IPS-18a (cell line): ENCODE measurements around the gene DDC.

Source experiments
- H3K27ac ChIP-seq: one replicate; pipeline ENCODE4 v1.5.1; 2013; ENCODE audit warnings: low read length
- H3K27me3 ChIP-seq: one replicate; pipeline ENCODE4 v1.6.1; 2013; ENCODE audit warnings: mild to moderate bottlenecking, low read length; ENCODE audit not compliant: control insufficient read depth, insufficient read depth
- H3K36me3 ChIP-seq: one replicate; pipeline ENCODE4 v1.6.1; 2013; ENCODE audit warnings: low read depth, low read length; ENCODE audit not compliant: control insufficient read depth
- H3K4me1 ChIP-seq: one replicate; pipeline ENCODE4 v1.6.1; 2013; ENCODE audit warnings: low read depth, low read length; ENCODE audit not compliant: control insufficient read depth
- H3K4me3 ChIP-seq: one replicate; pipeline ENCODE4 v1.5.1; 2013; ENCODE audit warnings: low read length
- H3K9ac ChIP-seq: one replicate; pipeline ENCODE4 v1.6.1; 2013; ENCODE audit warnings: mild to moderate bottlenecking, low read length, moderate library complexity
- H3K9me3 ChIP-seq: one replicate; pipeline ENCODE4 v1.6.1; 2013; ENCODE audit warnings: low read depth, low read length; ENCODE audit not compliant: control insufficient read depth

DDC gene

DNA sequence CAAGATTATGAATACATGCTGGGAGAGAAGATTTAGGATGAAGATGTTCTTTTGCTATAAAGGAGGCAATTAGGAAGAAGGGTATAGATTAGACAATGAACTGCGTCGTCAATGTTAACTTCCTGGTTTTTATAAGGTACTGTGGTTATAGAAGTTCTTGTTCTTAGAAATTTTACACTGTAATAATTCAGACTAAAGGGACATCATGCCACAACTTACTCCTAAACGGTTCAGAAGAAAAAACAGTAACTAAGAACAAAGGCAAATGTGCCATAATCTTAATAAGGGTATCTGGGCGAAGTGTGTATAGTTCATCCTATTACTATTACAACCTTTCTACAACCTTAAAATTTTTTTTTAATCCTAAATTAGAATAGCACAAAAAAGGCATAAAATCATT is 31.3 kb upstream of the DDC start:
- Histone ChIP-seq H3K4me1 (no peaks in the 10 kb centered on the region), H3K27me3 (no peaks in the 10 kb centered on the region), H3K4me3 (no peak overlapping the region), H3K27ac (no peak overlapping the region), H3K9ac (no peak overlapping the region), H3K9me3 (no peaks in the 10 kb centered on the region), H3K36me3 (peaks cover 16% of the 10 kb centered on the region)

DNA sequence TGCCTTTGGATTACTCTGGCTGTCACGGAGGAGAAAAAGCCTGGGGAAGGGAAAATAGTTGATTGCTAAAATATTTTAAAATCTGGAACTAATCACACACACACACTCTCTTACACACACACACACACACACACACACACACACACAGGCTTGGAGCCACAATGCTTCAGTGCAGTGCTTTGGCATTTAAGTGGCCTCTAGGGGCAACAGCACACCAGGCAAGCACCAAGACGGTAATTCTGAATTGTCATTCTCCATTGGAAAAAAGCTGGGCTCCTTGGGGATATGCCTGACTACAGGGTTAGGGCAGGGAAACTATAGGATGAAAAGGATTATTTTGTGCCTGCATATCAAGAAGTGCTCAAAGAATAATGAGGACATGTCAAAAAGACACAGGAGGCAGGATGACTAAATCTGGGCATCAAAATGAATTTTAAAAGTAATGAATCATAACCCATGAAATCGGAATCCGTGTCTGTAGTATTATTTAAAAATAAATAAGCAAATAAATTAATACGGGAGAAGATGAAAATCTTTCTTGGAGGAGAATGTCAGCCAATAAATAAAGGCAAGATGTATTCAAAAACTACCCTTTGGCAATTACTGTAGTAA is 30.4 kb upstream of the DDC start:
- Histone ChIP-seq H3K9ac (no peak overlapping the region), H3K27ac (no peak overlapping the region), H3K27me3 (no peaks in the 10 kb centered on the region), H3K36me3 (peaks cover 16% of the 10 kb centered on the region), H3K4me1 (no peaks in the 10 kb centered on the region), H3K4me3 (no peak overlapping the region), H3K9me3 (no peaks in the 10 kb centered on the region)

GRCh38 chr7:50594734-50595485 is 29.7 kb upstream of the DDC start:
- H3K4me1 ChIP-seq: no peaks in the 10 kb centered on the region
- H3K36me3 ChIP-seq: peaks cover 16% of the 10 kb centered on the region
- no peak overlapping the region for H3K27ac ChIP-seq
- no peak overlapping the region for H3K4me3 ChIP-seq
- no peak overlapping the region for H3K9ac ChIP-seq
- H3K27me3 ChIP-seq: no peaks in the 10 kb centered on the region
- no peaks in the 10 kb centered on the region for H3K9me3 ChIP-seq

DNA sequence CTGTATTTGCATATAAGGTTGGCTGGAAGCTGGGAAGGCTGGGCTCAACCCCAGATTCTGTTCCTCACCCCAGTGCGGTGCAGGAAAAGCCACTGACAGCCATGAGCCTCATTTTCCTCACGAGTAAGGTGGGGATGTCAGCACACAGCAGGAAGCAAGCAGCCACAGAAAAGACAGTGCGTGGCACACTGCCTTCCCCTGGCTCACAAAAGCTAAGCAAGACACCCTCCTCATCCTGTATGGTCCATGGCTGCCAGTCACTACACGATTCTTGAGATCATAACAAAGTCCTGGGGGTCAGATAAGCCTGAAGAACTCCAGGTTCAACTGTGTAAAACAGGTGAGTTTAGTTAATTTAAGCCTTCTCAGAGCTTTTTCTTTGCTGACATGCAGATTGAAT is 28.9 kb upstream of the DDC start:
- no peaks in the 10 kb centered on the region for H3K4me1 ChIP-seq
- H3K4me3 ChIP-seq: no peak overlapping the region
- H3K9ac ChIP-seq: no peak overlapping the region
- peaks cover 16% of the 10 kb centered on the region for H3K36me3 ChIP-seq
- H3K27me3 ChIP-seq: no peaks in the 10 kb centered on the region
- no peaks in the 10 kb centered on the region for H3K9me3 ChIP-seq
- H3K27ac ChIP-seq: no peak overlapping the region

DNA sequence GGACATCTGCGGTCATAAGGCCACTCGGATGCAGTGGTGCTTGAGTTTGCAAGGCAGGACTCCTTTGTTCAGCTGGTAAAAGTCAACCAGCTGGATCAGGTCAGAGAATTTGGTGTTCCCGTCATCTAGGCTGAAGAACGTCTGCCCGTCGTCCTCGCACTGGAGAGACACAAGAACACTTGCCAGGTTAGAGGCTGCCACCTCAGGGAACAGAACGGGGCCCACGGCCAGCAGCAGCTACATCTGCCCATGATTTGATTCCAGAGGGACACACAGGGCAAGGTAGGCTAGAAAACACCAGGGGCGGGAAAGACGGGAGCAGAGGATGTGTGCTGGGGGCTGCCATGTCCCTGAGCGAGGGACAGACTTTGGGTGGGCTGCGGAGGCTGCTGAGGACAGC is 27.7 kb upstream of the DDC start:
- no peaks in the 10 kb centered on the region for H3K9me3 ChIP-seq
- no peak overlapping the region for H3K9ac ChIP-seq
- no peak overlapping the region for H3K4me3 ChIP-seq
- H3K4me1 ChIP-seq: no peaks in the 10 kb centered on the region
- H3K27me3 ChIP-seq: no peaks in the 10 kb centered on the region
- no peak overlapping the region for H3K27ac ChIP-seq
- peaks cover 10% of the 10 kb centered on the region for H3K36me3 ChIP-seq

GRCh38 chr7:50591480-50592438 is 26.6 kb upstream of the DDC start:
- Histone ChIP-seq H3K9me3 (no peaks in the 10 kb centered on the region), H3K4me3 (no peak overlapping the region), H3K27ac (no peak overlapping the region), H3K36me3 (peaks cover 10% of the 10 kb centered on the region), H3K4me1 (no peaks in the 10 kb centered on the region), H3K9ac (no peak overlapping the region), H3K27me3 (no peaks in the 10 kb centered on the region)

GRCh38 chr7:50591098-50591479 is 25.9 kb upstream of the DDC start:
- Histone ChIP-seq H3K27ac (no peak overlapping the region), H3K36me3 (peaks cover 10% of the 10 kb centered on the region), H3K4me3 (no peak overlapping the region), H3K9ac (no peak overlapping the region), H3K27me3 (no peaks in the 10 kb centered on the region), H3K4me1 (no peaks in the 10 kb centered on the region), H3K9me3 (no peaks in the 10 kb centered on the region)

GRCh38 chr7:50590535-50590934 is 25.3 kb upstream of the DDC start:
- H3K27ac ChIP-seq: no peak overlapping the region
- no peak overlapping the region for H3K9ac ChIP-seq
- peaks cover 10% of the 10 kb centered on the region for H3K36me3 ChIP-seq
- no peak overlapping the region for H3K4me3 ChIP-seq
- no peaks in the 10 kb centered on the region for H3K4me1 ChIP-seq
- no peaks in the 10 kb centered on the region for H3K9me3 ChIP-seq
- no peaks in the 10 kb centered on the region for H3K27me3 ChIP-seq

DNA sequence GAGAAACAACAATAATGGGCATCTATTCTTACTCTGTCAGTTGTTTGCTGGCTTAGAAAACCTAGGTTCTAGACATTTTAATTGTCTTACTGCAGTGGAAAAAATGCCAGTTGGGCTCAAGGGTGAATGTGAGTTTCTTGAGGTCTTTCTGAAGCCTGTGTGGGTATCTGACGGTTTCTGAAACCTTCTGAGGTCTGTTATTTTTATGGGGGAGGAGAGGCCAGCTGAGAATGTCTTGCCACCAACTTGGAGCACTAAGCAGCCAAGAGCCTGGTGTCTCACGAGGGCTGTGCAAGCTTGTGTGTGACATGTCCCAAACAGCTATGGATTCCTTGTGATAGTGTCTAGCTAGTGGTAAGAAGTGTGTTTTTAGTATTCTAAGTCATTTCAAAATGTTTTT is 24.2 kb upstream of the DDC start:
- Histone ChIP-seq H3K4me3 (no peak overlapping the region), H3K9me3 (no peaks in the 10 kb centered on the region), H3K36me3 (peaks cover 10% of the 10 kb centered on the region), H3K9ac (no peak overlapping the region), H3K27ac (no peak overlapping the region), H3K27me3 (no peaks in the 10 kb centered on the region), H3K4me1 (no peaks in the 10 kb centered on the region)

GRCh38 chr7:50588937-50589336 is 23.7 kb upstream of the DDC start:
- no peak overlapping the region for H3K4me3 ChIP-seq
- H3K4me1 ChIP-seq: no peaks in the 10 kb centered on the region
- H3K9ac ChIP-seq: no peak overlapping the region
- peaks cover 10% of the 10 kb centered on the region for H3K36me3 ChIP-seq
- no peak overlapping the region for H3K27ac ChIP-seq
- no peaks in the 10 kb centered on the region for H3K9me3 ChIP-seq
- no peaks in the 10 kb centered on the region for H3K27me3 ChIP-seq

DNA sequence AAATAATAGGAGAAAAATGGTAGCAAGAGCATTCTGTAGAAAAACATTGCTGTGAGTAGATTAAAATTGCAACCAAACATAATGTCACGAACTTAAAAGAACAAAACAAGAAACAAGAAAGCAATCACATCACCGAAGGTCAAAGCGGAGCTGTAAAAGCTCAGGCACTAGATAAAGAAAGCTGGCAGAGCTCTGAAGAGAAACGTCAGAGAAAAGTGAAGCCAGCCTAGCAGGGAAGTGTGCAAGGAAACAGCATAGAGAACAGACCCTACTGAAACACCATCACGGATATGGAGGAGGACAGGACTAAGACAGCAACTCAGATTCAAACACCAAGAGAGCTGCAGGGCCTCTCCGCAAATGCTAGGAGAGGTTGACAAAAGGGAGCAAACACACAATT is 22.5 kb upstream of the DDC start:
- Histone ChIP-seq H3K27me3 (no peaks in the 10 kb centered on the region), H3K9ac (no peak overlapping the region), H3K9me3 (no peaks in the 10 kb centered on the region), H3K27ac (no peak overlapping the region), H3K4me3 (no peak overlapping the region), H3K4me1 (no peaks in the 10 kb centered on the region), H3K36me3 (peaks cover 9% of the 10 kb centered on the region)
